ENCODE measurements around the gene RIN3.

GRCh38 chr14:92589213-92589852 is 75.8 kb downstream of the RIN3 start:
- TF ChIP-seq CTCF (IDR thresholded peaks at IDR 0.05; ENCODE audit: insufficient read depth, low read depth, low read length), result peak; percentile 47
- TF ChIP-seq EZH2 (IDR thresholded peaks at IDR 0.05; ENCODE audit: insufficient read depth, low read length), result no peak

All from astrocyte (in vitro differentiated cells and primary cell).